OCI-LY7 (cell line): ENCODE results near the gene CTNNBL1.

Source experiments
- EZH2phosphoT487 ChIP-seq: fragments of 200-600 bp; sonication (generic); IDR thresholded peaks from 2 replicates; pipeline ENCODE4 v1.6.1; 2018; ENCODE audit warnings: low read depth, borderline replicate concordance, mild to moderate bottlenecking, mixed run types, antibody characterized with exemption, low read length, moderate library complexity, mixed read lengths
- TF ChIP-seq, protein P1 (sequence below): fragments of 200-600 bp; sonication (generic); conservative IDR thresholded peaks from 2 replicates; pipeline ENCODE4 v1.5.1; 2014; ENCODE audit warnings: mild to moderate bottlenecking, antibody characterized with exemption, low read length, moderate library complexity, mixed read lengths

DNA sequence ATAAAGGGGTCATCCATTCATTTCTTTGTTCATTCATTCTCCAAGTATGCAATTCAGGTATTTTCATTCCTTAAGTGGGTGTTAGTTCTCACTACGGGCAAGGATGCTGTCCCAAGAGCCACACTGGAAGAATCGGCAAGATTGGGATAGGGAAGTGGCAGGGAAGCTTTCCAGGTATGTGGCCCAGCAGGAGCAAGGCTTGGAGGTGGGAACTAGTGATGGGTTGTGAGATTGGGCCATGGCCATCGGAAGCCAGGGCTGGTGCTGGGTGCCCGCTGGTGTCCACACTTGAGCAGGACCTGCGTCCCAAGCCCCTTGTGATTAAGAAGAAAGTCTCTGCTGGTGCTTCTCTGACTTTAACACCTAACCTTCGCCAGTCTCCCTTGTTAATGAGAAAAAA, 224.2 kb downstream of the CTNNBL1 start:
- TF ChIP-seq, protein P1, sequence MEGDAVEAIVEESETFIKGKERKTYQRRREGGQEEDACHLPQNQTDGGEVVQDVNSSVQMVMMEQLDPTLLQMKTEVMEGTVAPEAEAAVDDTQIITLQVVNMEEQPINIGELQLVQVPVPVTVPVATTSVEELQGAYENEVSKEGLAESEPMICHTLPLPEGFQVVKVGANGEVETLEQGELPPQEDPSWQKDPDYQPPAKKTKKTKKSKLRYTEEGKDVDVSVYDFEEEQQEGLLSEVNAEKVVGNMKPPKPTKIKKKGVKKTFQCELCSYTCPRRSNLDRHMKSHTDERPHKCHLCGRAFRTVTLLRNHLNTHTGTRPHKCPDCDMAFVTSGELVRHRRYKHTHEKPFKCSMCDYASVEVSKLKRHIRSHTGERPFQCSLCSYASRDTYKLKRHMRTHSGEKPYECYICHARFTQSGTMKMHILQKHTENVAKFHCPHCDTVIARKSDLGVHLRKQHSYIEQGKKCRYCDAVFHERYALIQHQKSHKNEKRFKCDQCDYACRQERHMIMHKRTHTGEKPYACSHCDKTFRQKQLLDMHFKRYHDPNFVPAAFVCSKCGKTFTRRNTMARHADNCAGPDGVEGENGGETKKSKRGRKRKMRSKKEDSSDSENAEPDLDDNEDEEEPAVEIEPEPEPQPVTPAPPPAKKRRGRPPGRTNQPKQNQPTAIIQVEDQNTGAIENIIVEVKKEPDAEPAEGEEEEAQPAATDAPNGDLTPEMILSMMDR: no peak
- no peak for TF ChIP-seq EZH2phosphoT487
